Measurements from ENCODE around the gene MAPKAPK3.

MAPKAPK3 gene

GRCh38 chr3:50609071-50609762, 7.7 kb upstream of the MAPKAPK3 start:
- DNase-seq, result no peak

- DNase-seq, result no peak
Measured at GRCh38 chr3:50609763-50610085, 7.2 kb upstream of the MAPKAPK3 start.

DNA sequence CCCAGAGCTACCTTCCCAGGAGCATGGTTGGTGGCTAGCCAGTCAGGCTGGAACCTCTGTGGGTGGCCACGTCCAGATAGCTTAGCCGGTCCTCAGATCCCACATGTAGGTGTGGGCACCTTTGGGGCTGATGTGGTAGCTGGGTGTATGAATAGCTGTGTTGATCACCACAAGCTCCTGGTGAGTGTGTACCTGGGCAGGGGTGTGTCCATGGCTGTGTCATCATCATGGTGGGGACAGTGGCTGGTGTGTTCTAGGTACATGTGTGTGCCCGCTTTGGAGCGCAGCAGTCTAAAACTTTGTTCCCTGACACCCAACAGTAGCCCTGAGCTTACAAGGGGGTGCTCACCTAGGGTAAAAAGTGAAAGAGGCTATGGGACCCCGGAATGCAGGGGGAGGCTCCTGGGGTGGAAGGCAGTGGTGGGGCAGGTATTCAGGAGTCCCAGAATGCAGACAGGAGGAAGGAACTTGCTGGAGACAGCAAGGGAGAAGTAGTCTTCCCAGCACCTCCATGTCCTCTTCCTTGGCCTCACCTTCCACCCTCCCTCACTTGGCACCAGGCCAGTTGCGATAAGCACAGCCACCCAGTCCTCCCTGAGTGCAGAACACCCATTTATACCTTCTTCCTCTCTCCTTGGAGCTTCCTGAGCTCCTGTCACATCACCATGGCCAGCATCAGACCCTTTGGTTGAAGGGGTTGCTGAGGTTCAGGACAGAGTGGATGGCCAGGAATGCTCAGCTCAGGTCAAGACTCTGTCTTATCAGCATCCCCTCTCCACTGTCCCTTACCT, 6.6 kb upstream of the MAPKAPK3 start:
- peak in 1 of 2 donors; percentile 63 for DNase-seq

DNA sequence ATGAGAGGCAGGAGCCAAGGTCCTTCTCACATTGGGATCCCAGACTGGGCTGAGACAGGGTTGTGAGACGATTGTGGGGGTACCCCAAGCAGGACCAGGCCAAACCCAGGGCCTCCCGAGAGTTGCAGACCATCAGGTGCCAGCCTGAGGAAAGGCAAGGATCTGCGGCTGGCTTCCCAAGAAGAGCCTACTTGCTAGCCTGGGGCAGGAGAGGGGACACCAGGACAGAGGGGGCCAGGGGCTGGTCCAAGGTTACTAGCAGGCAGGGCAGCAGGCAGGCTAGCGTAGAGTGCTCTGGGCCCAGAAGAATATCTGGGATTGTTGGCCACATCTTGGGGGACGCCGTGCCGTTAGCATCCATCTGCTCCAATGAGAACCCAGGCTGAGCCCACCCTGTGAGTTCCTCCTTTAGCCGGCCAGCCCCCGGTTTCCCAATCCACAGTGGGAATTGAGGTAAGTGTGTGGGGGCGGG, 5.9 kb upstream of the MAPKAPK3 start:
- DNase-seq, result no peak

DNA sequence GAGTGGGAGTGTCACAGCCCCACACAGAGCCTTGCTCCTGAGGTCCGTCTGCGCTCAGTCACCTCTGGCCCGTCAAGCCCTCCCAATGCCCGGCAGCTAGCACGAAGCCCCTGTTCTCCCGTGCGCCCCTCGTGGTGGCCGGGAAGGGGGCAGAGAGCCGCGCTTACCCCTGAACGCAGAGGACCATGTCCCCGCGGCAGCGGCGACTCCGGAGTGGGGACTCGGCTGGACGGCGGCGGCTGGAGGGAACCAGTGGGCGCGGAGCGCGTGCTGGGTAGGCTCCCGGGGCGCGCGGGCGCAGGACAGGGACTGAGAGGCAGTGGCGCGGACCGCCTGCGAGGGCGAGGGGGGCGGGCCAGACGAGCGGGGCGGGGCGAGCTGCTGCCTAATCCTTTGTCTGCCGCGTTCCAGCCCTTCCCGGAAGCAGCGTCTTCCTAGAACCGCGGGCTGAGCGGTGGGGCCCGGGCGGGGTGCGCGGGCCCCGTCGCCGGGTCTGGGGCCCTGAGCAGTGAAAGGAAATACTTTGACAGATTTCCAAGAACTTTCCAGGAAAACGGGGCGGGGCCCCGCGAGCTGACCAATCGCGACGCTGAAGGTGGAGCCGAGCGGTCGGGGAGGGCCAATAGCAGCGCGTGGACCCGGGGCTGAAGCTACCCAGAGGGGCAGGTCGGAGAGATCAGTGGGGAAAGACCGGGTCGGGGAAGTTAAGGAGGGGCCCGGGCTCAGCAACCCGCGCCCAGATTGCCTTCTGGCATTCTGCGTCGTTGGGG, 5.3 kb upstream of the MAPKAPK3 start, which contains the start of gene CISH:
TSS of gene CISH (minus strand) at position 311 of the 770 bp plus-strand sequence. CDS start at position 187, 124 bp downstream.
- peak; percentile 98 to 99 for DNase-seq

- peak in 1 of 2 donors; percentile 39 for DNase-seq
Measured at GRCh38 chr3:50612234-50612882, 4.6 kb upstream of the MAPKAPK3 start.

DNA sequence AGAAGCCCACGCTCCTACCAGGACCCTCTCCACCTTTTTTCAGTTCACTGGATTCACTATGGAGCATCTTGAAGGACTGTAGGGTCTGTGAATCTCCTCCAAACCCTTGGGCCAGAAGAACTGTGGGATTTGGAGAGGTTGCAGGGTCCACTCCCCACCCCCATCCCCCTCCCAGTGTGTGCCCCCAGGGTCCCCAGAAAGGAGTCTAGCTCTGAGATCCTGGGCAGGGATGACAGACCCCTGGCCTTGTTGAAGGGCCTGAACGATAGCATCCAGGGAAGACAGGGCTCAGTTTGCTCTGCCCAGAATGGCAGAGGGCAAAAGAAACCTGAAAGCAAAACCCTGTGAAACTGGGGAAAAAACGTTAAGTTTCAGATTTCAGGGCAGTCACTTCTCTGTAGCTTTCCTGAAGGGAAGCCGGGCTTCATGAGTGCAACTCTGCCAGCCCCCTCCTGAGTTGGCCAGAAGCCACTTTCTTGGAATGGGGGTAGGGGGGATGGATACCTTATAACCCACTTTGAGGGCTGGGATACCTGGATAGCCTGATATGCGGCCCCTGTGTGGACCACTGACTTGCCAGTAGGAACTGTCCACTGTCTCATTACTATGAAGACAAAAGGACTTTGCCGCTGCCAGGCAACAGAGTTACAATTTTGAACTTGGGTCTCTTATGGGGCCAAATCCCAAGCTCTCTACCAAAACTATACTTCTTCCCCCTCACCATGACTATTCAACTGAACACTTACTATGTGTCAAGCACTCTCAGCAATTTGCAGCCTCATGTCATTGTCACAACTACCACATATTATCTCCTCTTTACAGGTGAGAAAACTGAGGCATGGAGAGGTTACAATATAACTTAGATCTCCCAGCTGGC, 3.7 kb upstream of the MAPKAPK3 start:
- DNase-seq, result peak in 1 of 2 donors; percentile 37

GRCh38 chr3:50615190-50615589, 1.8 kb upstream of the MAPKAPK3 start:
- DNase-seq, result no peak

GRCh38 chr3:50616003-50616769, 765 bp upstream of the MAPKAPK3 start:
- DNase-seq, result peak; percentile 86 to 88

- peak; percentile 93 to 97 for DNase-seq
Measured at GRCh38 chr3:50616770-50617095, 218 bp upstream of the MAPKAPK3 start.

DNA sequence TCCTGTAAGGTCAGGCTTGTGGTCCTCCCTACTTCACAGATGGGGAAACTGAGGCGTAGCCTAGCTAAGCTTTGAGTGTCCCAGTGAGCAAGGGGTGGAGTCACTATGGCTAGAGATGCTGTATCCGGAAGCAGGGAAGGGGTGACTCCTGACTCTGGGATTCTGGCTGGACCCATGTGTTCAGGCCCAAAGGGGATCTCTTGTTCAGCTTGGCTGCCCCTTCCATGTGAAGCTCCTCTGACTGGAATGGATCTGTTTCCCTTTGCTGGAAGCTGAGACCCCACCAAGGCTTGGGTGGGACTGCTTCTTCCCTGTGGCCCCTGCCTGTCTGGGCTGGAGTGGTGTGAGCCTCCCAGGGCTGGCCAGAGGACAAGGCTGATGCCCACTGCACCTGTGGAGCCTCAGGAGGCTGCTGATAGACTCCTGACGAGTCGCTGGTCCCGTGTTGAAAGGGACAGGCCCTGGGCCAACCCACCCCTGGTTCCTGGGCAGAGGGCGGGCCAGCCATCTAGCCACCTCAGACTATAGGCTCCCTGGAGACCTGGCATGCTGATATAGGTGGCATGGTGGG, 1.0 kb downstream of the MAPKAPK3 start:
- DNase-seq, result peak in 1 of 2 donors; percentile 40

- DNase-seq, result no peak
Measured at GRCh38 chr3:50620420-50620819, 3.5 kb downstream of the MAPKAPK3 start.

- no peak for DNase-seq
Measured at GRCh38 chr3:50620820-50621219, 3.9 kb downstream of the MAPKAPK3 start.

- no peak for DNase-seq
Measured at GRCh38 chr3:50622881-50623280, 5.9 kb downstream of the MAPKAPK3 start.

- DNase-seq, result peak; percentile 45 to 70
Measured at GRCh38 chr3:50623840-50624474, 7.0 kb downstream of the MAPKAPK3 start.

DNA sequence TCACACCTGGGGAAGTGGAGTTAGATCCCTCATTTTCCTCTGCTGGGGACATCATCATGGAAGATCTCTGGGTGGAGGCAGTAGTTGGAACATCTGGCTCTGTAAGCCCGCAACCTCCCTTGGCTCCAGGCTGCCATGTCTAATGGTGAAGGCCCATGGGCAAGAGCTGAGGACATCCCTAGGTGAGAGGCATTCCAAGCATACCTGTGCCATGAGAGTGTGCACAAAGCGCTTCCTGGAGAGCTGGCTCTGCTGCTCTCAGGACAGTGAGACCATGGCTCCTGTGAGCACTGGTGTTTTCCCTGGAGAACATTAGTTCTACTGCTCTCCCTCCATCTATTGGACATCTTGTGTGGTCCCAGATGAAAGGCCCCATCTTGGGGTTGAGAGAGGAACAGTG, 7.7 kb downstream of the MAPKAPK3 start:
- DNase-seq, result no peak

DNA sequence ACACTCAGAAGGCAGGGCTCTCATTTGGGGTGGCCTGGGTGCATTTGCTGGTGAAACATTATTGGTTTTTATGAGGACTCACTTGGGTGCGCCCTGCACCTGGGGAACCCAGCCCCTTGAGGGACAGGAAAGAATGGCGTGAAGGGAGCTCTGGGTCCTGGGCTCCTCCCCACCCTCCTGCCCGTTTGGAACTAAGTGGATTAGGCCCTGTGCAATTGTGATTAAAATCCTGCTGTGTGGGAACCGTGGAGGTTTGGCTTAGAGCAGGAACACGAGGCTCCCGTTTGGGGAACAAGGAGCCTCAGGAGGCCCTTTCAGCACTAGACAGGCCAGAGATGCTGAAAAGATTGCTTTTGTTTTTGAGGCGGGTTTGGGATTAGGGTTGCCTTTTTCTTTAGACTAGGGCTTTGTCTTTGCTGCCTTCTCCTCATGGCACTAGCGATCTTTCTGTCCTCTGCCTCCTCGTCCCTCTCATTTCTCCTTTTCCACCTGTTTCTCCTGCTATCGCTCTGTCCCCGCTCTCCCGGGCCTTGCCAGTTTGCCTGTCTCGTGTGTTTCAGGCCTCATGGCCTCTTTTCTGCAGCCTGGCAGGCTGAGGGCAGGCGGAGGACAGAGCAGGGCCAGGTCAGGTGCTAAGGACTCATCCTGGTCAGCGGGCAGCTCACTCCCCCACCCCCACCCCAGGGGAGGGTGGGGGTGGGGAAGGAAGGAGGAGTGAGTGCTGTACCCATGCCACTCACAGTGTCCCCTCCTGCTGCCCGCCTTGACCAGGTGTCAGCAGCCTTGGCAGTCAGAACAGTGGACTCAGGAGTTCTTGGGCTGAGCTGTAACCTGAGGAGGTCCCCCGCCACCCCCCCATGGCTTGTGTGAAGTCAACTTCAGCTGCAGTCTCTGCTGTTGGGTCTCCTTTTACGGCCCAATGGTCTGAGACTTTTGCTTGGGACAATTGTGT, 8.6 kb downstream of the MAPKAPK3 start:
- no peak for DNase-seq

- no peak for DNase-seq
Measured at GRCh38 chr3:50626401-50626800, 9.4 kb downstream of the MAPKAPK3 start.
